HCT116 (cell line): Measurements from ENCODE around the gene ANKRD63. TPM values are rescaled to one million over a fixed set of nuclear protein-coding genes. Genes with fewer than 3 reads are reported as not detected.

Experiments used
- ATAC-seq: fragments of 200-7000 bp; cut with Tn5 transposase; 2 replicates; pipeline ENCODE4 v1.9.1; 2020; ENCODE audit warnings: mild to moderate bottlenecking, moderate library complexity
- BruUV-seq: library from RNA; stranded (reverse); fragments of 400-500 nt; replicated peaks from 2 replicates; lab custom pipeline; 2021; lab: Mats Ljungman, UMichigan
- CTCF ChIA-PET: fragments of 300-600 bp; sonication (Branson Sonifier 250); formaldehyde crosslinking; loops from one replicate; lab custom pipeline; 2021; ENCODE audit warnings: antibody characterized with exemption; lab: Charles Lee
- POLR2A ChIA-PET: fragments of 300-600, 350-600 bp; sonication (Branson Sonifier 250); formaldehyde crosslinking; loops from one replicate; lab custom pipeline; 2021; ENCODE audit warnings: antibody characterized with exemption; lab: Charles Lee
- RAD21 ChIA-PET, 2 experiments: fragments of 300-600 bp; sonication (Branson Sonifier 250); formaldehyde crosslinking; loops; one replicate each; lab custom pipeline; 2023; ENCODE audit warnings: low total read pairs in 2 of 2; ENCODE audit not compliant: uncharacterized antibody in 2 of 2, unreplicated experiment in 2 of 2, low non-redundant PET in 1 of 2; lab: Charles Lee
- DNase-seq: peaks from one replicate; pipeline ENCODE4 v3.0.0-alpha.2; 2010; ENCODE audit warnings: low read depth, low spot score
- H2AFZ ChIP-seq: fragments of 200-600 bp; shearing (Covaris generic), sonication (generic); 2 replicates; pipeline ENCODE4 v1.6.1; 2017; ENCODE audit warnings: low read depth, mixed run types, mixed read lengths, antibody characterized with exemption, low read length; ENCODE audit not compliant: poor library complexity, severe bottlenecking
- H3K27ac ChIP-seq: 2 replicates; pipeline ENCODE4 v1.5.1; 2012; ENCODE audit warnings: low read depth, low read length
- H3K27me3 ChIP-seq: fragments of 200-600 bp; sonication (generic); 2 replicates; pipeline ENCODE4 v1.6.1; 2016; ENCODE audit warnings: mixed run types, low read length, mixed read lengths; ENCODE audit not compliant: insufficient read depth
- H3K36me3 ChIP-seq, 2 experiments: fragments of 200-500 bp in 1 of 2; fragments of 200-600 bp in 1 of 2; sonication (Bioruptor generic) in 1 of 2; sonication (generic) in 1 of 2; 2 replicates each; pipeline versions ENCODE4 v1.5.1 to v1.6.1; 2014 to 2016; ENCODE audit warnings: low read length in 2 of 2, inconsistent platforms in 1 of 2, mixed read lengths in 1 of 2, mixed run types in 1 of 2; ENCODE audit not compliant: insufficient read depth in 2 of 2, control insufficient read depth in 1 of 2
- H3K4me1 ChIP-seq, 2 experiments: fragments of 200-600 bp in 1 of 2; sonication (generic) in 1 of 2; 2 replicates each; pipeline versions ENCODE4 v1.5.1 to v1.6.1; 2012 to 2017; ENCODE audit warnings: low read length in 2 of 2, inconsistent platforms in 1 of 2, mild to moderate bottlenecking in 1 of 2, mixed read lengths in 1 of 2, mixed run types in 1 of 2, moderate library complexity in 1 of 2; ENCODE audit not compliant: insufficient read depth in 2 of 2, control insufficient read depth in 1 of 2
- H3K4me2 ChIP-seq: fragments of 200-600 bp; sonication (generic); 2 replicates; pipeline ENCODE4 v1.6.1; 2017; ENCODE audit warnings: mixed run types, low read length, mixed read lengths
- H3K4me3 ChIP-seq, 2 experiments: fragments of 200-600 bp in 1 of 2; sonication (generic) in 1 of 2; replicated peaks in 1 of 2; 2 replicates each; pipeline ENCODE4 v1.5.1; 2011 to 2016; ENCODE audit warnings: low read length in 2 of 2, control low read depth in 1 of 2, low read depth in 1 of 2, mild to moderate bottlenecking in 1 of 2, mixed read lengths in 1 of 2, mixed run types in 1 of 2
- H3K79me2 ChIP-seq: fragments of 200-600 bp; sonication (generic); 2 replicates; pipeline ENCODE4 v1.6.1; 2017; ENCODE audit warnings: mild to moderate bottlenecking, mixed run types, low read length, moderate library complexity, mixed read lengths; ENCODE audit not compliant: insufficient read depth
- H3K9ac ChIP-seq: fragments of 200-600 bp; sonication (generic); 2 replicates; pipeline ENCODE4 v1.6.1; 2016; ENCODE audit warnings: low read length, mixed read lengths
- H3K9me2 ChIP-seq: fragments of 200-600 bp; sonication (generic), shearing (Covaris generic); 2 replicates; pipeline ENCODE4 v1.6.1; 2017; ENCODE audit warnings: mixed run types, mild to moderate bottlenecking, moderate library complexity; ENCODE audit not compliant: insufficient read depth
- H3K9me3 ChIP-seq, 2 experiments: fragments of 200-500 bp in 1 of 2; fragments of 200-600 bp in 1 of 2; sonication (Bioruptor generic) in 1 of 2; sonication (generic) in 1 of 2; 2 replicates each; pipeline ENCODE4 v1.6.1; 2014 to 2017; ENCODE audit warnings: low read length in 2 of 2, mixed read lengths in 2 of 2, inconsistent platforms in 1 of 2, low read depth in 1 of 2, mild to moderate bottlenecking in 1 of 2, mixed run types in 1 of 2, moderate library complexity in 1 of 2; ENCODE audit not compliant: control insufficient read depth in 1 of 2, insufficient read depth in 1 of 2
- H4K20me1 ChIP-seq: fragments of 200-600 bp; sonication (generic), shearing (Covaris generic); 2 replicates; pipeline ENCODE4 v1.6.1; 2017; ENCODE audit warnings: mixed run types, mild to moderate bottlenecking, moderate library complexity; ENCODE audit not compliant: insufficient read depth
- CBX3 ChIP-seq: IDR thresholded peaks from 2 replicates; pipeline ENCODE4 v1.6.1; 2012; ENCODE audit warnings: low read depth
- CEBPB ChIP-seq: IDR thresholded peaks from 2 replicates; pipeline ENCODE4 v1.6.1; 2012; ENCODE audit warnings: low read depth
- CTCF ChIP-seq, 3 experiments: fragments of 200-600 bp in 1 of 3; sonication (generic) in 1 of 3; IDR thresholded peaks in 2 of 3; conservative IDR thresholded peaks in 1 of 3; 2 replicates each; pipeline ENCODE4 v1.5.1; 2012 to 2017; ENCODE audit warnings: low read depth in 2 of 3, low read length in 2 of 3, antibody characterized with exemption in 1 of 3, borderline replicate concordance in 1 of 3, control low read depth in 1 of 3, mild to moderate bottlenecking in 1 of 3, mixed read lengths in 1 of 3, mixed run types in 1 of 3, moderate library complexity in 1 of 3; ENCODE audit not compliant: insufficient read depth in 1 of 3
- EGR1 ChIP-seq: IDR thresholded peaks from 2 replicates; pipeline ENCODE4 v1.6.1; 2012; ENCODE audit warnings: low read depth
- ELF1 ChIP-seq: IDR thresholded peaks from 2 replicates; pipeline ENCODE4 v1.6.1; 2012; ENCODE audit warnings: low read depth, borderline replicate concordance
- EZH2 ChIP-seq: fragments of 200-600 bp; sonication (generic); IDR thresholded peaks from 2 replicates; pipeline ENCODE4 v1.6.1; 2017; ENCODE audit warnings: antibody characterized with exemption, mixed run types
- EZH2phosphoT487 ChIP-seq: fragments of 200-600 bp; IDR thresholded peaks from 2 replicates; pipeline ENCODE4 v1.6.1; 2018; ENCODE audit warnings: antibody characterized with exemption, borderline replicate concordance
- FOSL1 ChIP-seq: IDR thresholded peaks from 2 replicates; pipeline ENCODE4 v1.6.1; 2012; ENCODE audit warnings: low read depth
- MAX ChIP-seq: IDR thresholded peaks from 2 replicates; pipeline ENCODE4 v1.6.1; 2012
- POLR2A ChIP-seq: IDR thresholded peaks from 2 replicates; pipeline ENCODE4 v1.7.0; 2011; ENCODE audit warnings: borderline replicate concordance; ENCODE audit not compliant: insufficient read depth, insufficient read length; ENCODE audit errors: extremely low read depth
- POLR2AphosphoS5 ChIP-seq: IDR thresholded peaks from 2 replicates; pipeline ENCODE4 v1.6.1; 2011; ENCODE audit warnings: mild to moderate bottlenecking, low read depth, low read length, moderate library complexity
- RAD21 ChIP-seq: IDR thresholded peaks from 2 replicates; pipeline ENCODE4 v1.6.1; 2012; ENCODE audit warnings: low read depth, mild to moderate bottlenecking
- SIN3A ChIP-seq: IDR thresholded peaks from 2 replicates; pipeline ENCODE4 v1.6.1; 2012; ENCODE audit warnings: low read depth
- SRF ChIP-seq: IDR thresholded peaks from 2 replicates; pipeline ENCODE4 v1.6.1; 2012; ENCODE audit warnings: low read depth
- YY1 ChIP-seq: IDR thresholded peaks from 2 replicates; pipeline ENCODE4 v1.6.1; 2011; ENCODE audit warnings: low read length, low read depth, moderate library complexity, mild to moderate bottlenecking; ENCODE audit not compliant: insufficient replicate concordance; ENCODE audit errors: extremely low read depth
- ZBTB33 ChIP-seq: IDR thresholded peaks from 2 replicates; pipeline ENCODE4 v1.6.1; 2011; ENCODE audit warnings: mild to moderate bottlenecking, low read length, moderate library complexity; ENCODE audit not compliant: insufficient replicate concordance; ENCODE audit errors: extremely low read depth
- ZFX ChIP-seq: fragments of 450-650 bp; IDR thresholded peaks from 2 replicates; pipeline ENCODE4 v1.6.1; 2017
- ZNF274 ChIP-seq: fragments of 200-500 bp; sonication (Bioruptor generic); IDR thresholded peaks from 2 replicates; pipeline ENCODE4 v1.6.1; 2014; ENCODE audit warnings: mild to moderate bottlenecking, low read depth, low read length, inconsistent platforms
- intact Hi-C: fragments of 100-400 bp; cut with micrococcal nuclease; formaldehyde crosslinking; loops from 2 replicates; pipeline ENCODE4 v1.10.0; 2022
- total RNA-seq: library from RNA; stranded (reverse); gene quantifications from one replicate; pipeline ENCODE4 v1.2.1, GENCODE V29; 2021; ENCODE audit not compliant: unreplicated experiment

Gene ANKRD63
- total RNA-seq, 1 experiment from 2014 or later, result 0.89 TPM

GRCh38 chr15:40265355-40265754 lies 17.5 kb downstream of the ANKRD63 start:
- CTCF ChIA-PET, result interaction anchor here (2.3 kb wide), 1 partner anchor 10 kb away, joined by 8 read pairs; no protein-coding TSS in a partner anchor
- H3K4me3 ChIP-seq, result no peak overlapping the region
- BruUV-seq, result no TSS peak

More at GRCh38 chr15:40265355-40265754, 17.5 kb downstream of the ANKRD63 start:
- no peak overlapping the region for H2AFZ ChIP-seq
- POLR2A ChIA-PET, result no interaction called here
- H3K4me1 ChIP-seq, result peaks cover 17 to 28% of the 10 kb centered on the region in 2 experiments
- no peak for ATAC-seq
- TF ChIP-seq YY1 (no peak), EGR1 (no peak), ZBTB33 (no peak), EZH2 (no peak), EZH2phosphoT487 (no peak), CTCF (IDR thresholded peaks at IDR 0.05 in 2 of 3, conservative IDR thresholded peaks at IDR 0.05 in 1 of 3; ENCODE audit: borderline replicate concordance in 1 of 3, insufficient read depth in 1 of 3, low read depth in 2 of 3, low read length in 2 of 3) (no peak), ZFX (no peak), FOSL1 (no peak), ZNF274 (no peak), SIN3A (no peak), POLR2AphosphoS5 (no peak), SRF (no peak), CBX3 (no peak), CEBPB (no peak), RAD21 (no peak), ELF1 (no peak), MAX (no peak), POLR2A (no peak)
- TF ChIP-seq, all 23 proteins: peak for 0
- H3K9me2 ChIP-seq, result no peaks in the 10 kb centered on the region
- no peak overlapping the region for H3K4me2 ChIP-seq
- peaks cover 0 to 3% of the 10 kb centered on the region in 2 experiments; a peak in 1 of 4 replicates for H3K36me3 ChIP-seq
- no peak overlapping the region; the same call in 1 of the 2 replicates for H3K27ac ChIP-seq
- intact Hi-C loops, result no loop called here
- no peak overlapping the region for H3K9ac ChIP-seq
- RAD21 ChIA-PET, result no interaction called here
- no peaks in the 10 kb centered on the region for H3K9me3 ChIP-seq
- no peaks in the 10 kb centered on the region for H3K27me3 ChIP-seq
- no peaks in the 10 kb centered on the region for H3K79me2 ChIP-seq
- H4K20me1 ChIP-seq, result no peaks in the 10 kb centered on the region
- DNase-seq, result no peak
